Transverse colon (tissue), 4 donors: ENCODE results near the gene STK40.

Experiments used
- POLR2A ChIP-seq: fragments of 450-650 bp; IDR thresholded peaks from one replicate; pipeline ENCODE4 v1.6.1; 2016; ENCODE audit warnings: antibody characterized with exemption, mild to moderate bottlenecking, moderate library complexity
- POLR2AphosphoS5 ChIP-seq, 3 donors: sonication (generic); formaldehyde crosslinking; IDR thresholded peaks; one replicate each; pipeline ENCODE4 v1.6.1; 2016; ENCODE audit warnings: antibody characterized with exemption in 3 of 3
- TF ChIP-seq, protein P1 (sequence below), 5 experiments: fragments of 200-600 bp in 3 of 5; fragments of 450-650 bp in 2 of 5; sonication (generic) in 3 of 5; IDR thresholded peaks; 1 replicate in 2 of 5; 2 replicates in 3 of 5; pipeline ENCODE4 v1.5.1; 2016 to 2017; ENCODE audit warnings: antibody characterized with exemption in 5 of 5, inconsistent platforms in 3 of 5, mild to moderate bottlenecking in 2 of 5, moderate library complexity in 1 of 5

DNA sequence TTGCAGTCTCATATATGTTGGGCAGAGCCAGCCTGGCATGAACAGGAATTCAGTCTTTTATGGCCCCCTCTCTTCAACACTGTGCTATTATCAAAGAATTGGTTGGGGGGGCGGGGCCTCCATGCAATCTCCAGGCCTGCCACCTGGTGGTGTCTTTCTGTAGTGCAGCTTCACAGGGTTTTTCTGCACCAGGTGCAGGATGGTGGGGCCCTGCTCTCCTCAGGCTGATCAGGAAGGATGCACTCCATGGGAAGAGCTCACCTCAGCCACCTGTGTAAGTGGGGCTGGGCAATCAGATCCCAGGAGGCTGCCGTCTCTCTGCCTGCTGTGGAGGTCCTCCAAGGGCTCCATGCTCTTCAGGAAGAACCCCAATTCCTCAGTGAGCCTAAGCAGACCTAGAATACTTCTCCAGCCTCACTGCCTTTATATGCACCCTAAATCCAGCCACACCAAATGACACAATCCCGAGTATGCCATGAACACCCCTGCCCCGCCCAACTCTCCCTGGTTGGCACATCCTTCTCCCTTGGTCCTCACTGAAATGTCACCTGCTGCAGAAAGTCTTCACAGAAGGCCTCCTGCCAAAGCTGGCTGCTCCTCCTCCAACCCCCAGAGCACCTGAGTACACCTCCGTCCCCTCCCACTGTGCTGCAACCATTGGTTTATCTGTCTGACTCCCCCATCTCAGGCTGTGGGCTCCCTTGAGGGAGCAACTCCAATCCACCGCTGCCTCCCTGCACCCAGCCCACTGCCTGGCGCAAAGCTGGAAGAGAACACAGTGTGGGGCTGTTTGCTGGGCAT, 16.5 kb downstream of the STK40 start:
- TF ChIP-seq, protein P1, sequence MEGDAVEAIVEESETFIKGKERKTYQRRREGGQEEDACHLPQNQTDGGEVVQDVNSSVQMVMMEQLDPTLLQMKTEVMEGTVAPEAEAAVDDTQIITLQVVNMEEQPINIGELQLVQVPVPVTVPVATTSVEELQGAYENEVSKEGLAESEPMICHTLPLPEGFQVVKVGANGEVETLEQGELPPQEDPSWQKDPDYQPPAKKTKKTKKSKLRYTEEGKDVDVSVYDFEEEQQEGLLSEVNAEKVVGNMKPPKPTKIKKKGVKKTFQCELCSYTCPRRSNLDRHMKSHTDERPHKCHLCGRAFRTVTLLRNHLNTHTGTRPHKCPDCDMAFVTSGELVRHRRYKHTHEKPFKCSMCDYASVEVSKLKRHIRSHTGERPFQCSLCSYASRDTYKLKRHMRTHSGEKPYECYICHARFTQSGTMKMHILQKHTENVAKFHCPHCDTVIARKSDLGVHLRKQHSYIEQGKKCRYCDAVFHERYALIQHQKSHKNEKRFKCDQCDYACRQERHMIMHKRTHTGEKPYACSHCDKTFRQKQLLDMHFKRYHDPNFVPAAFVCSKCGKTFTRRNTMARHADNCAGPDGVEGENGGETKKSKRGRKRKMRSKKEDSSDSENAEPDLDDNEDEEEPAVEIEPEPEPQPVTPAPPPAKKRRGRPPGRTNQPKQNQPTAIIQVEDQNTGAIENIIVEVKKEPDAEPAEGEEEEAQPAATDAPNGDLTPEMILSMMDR (IDR thresholded peaks at IDR 0.05), result peak; percentile 94 to 96 (median 95)
- TF ChIP-seq POLR2AphosphoS5 (IDR thresholded peaks at IDR 0.05) (peak in 1 of 3 donors; percentile 4), POLR2A (no peak)
